Hepatocyte (in vitro differentiated cells): ENCODE measurements around the gene ATAD3B. TPM values are rescaled to one million over a fixed set of nuclear protein-coding genes. Genes with fewer than 3 reads are reported as not detected.

Experiments
- DNase-seq: peaks from one replicate; pipeline ENCODE4 v3.0.0-alpha.2; 2016; ENCODE audit warnings: low spot score
- H2AFZ ChIP-seq: fragments of 200-600 bp; sonication (generic); 2 replicates; pipeline ENCODE4 v1.6.0; 2016; ENCODE audit warnings: antibody characterized with exemption, mild to moderate bottlenecking
- H3K27ac ChIP-seq: fragments of 200-600 bp; sonication (generic); 2 replicates; pipeline ENCODE4 v1.5.1; 2016; ENCODE audit warnings: mild to moderate bottlenecking
- H3K27me3 ChIP-seq: fragments of 200-600 bp; sonication (generic); 2 replicates; pipeline ENCODE4 v1.6.1; 2016
- H3K36me3 ChIP-seq: fragments of 200-600 bp; sonication (generic); replicated peaks from 2 replicates; pipeline ENCODE4 v1.5.1; 2016; ENCODE audit warnings: low read depth; ENCODE audit not compliant: insufficient read depth
- H3K4me1 ChIP-seq: fragments of 200-600 bp; sonication (generic); 2 replicates; pipeline ENCODE4 v1.5.1; 2016; ENCODE audit warnings: mild to moderate bottlenecking, moderate library complexity; ENCODE audit not compliant: insufficient read depth
- H3K4me2 ChIP-seq: fragments of 200-600 bp; sonication (generic); 2 replicates; pipeline ENCODE4 v1.6.0; 2016
- H3K4me3 ChIP-seq: fragments of 200-600 bp; sonication (generic); 2 replicates; pipeline ENCODE4 v1.5.1; 2016; ENCODE audit warnings: mild to moderate bottlenecking
- H3K79me2 ChIP-seq: fragments of 200-600 bp; sonication (generic); 2 replicates; pipeline ENCODE4 v1.6.0; 2017; ENCODE audit warnings: mild to moderate bottlenecking
- H3K9me2 ChIP-seq: fragments of 200-600 bp; sonication (generic); replicated peaks from 2 replicates; pipeline ENCODE4 v1.6.0; 2017; ENCODE audit warnings: mild to moderate bottlenecking; ENCODE audit not compliant: insufficient read depth
- H3K9me3 ChIP-seq: fragments of 200-600 bp; sonication (generic); 2 replicates; pipeline ENCODE4 v1.5.1; 2016; ENCODE audit warnings: low read depth, mild to moderate bottlenecking
- H4K20me1 ChIP-seq: fragments of 200-600 bp; sonication (generic); 2 replicates; pipeline ENCODE4 v1.6.0; 2016; ENCODE audit warnings: mild to moderate bottlenecking; ENCODE audit not compliant: insufficient read depth, poor library complexity, severe bottlenecking
- EZH2 ChIP-seq: fragments of 200-600 bp; sonication (generic); IDR thresholded peaks from 2 replicates; pipeline ENCODE4 v1.6.1; 2016; ENCODE audit warnings: antibody characterized with exemption, mild to moderate bottlenecking, borderline replicate concordance
- EZH2phosphoT487 ChIP-seq: fragments of 200-600 bp; sonication (generic); IDR thresholded peaks from one replicate; pipeline ENCODE4 v1.6.1; 2018; ENCODE audit warnings: antibody characterized with exemption, mild to moderate bottlenecking, low read depth, moderate library complexity; ENCODE audit not compliant: unreplicated experiment, severe bottlenecking
- WGBS: methylation state at CpG from one replicate; pipeline ENCODE4 v1.1.6; 2016; ENCODE audit warnings: low lambda C conversion rate; ENCODE audit errors: missing lambda C conversion rate; 5-methylcytosine and 5-hydroxymethylcytosine counted together
- polyA plus RNA-seq: library from polyadenylated mRNA; unstranded; fragments of >200 nt; fragmentation: Nextera tagmentation; extraction: Ambion mirVana; gene quantifications from 2 replicates; pipeline ENCODE4 v1.2.1, GENCODE V29; 2016
- total RNA-seq: library from RNA; depleted of rRNA; stranded (reverse); fragments of >200 nt; gene quantifications from 2 replicates; pipeline ENCODE4 v1.2.3, GENCODE V29; 2014
- TF ChIP-seq, protein P1 (sequence below): fragments of 200-600 bp; sonication (generic); IDR thresholded peaks from 2 replicates; pipeline ENCODE4 v1.5.1; 2016; ENCODE audit warnings: antibody characterized with exemption, mild to moderate bottlenecking; ENCODE audit not compliant: poor library complexity

The ATAD3B gene
- total and polyA plus RNA-seq, 2 experiments from 2014 or later, result 13.4 to 33.2 TPM

DNA sequence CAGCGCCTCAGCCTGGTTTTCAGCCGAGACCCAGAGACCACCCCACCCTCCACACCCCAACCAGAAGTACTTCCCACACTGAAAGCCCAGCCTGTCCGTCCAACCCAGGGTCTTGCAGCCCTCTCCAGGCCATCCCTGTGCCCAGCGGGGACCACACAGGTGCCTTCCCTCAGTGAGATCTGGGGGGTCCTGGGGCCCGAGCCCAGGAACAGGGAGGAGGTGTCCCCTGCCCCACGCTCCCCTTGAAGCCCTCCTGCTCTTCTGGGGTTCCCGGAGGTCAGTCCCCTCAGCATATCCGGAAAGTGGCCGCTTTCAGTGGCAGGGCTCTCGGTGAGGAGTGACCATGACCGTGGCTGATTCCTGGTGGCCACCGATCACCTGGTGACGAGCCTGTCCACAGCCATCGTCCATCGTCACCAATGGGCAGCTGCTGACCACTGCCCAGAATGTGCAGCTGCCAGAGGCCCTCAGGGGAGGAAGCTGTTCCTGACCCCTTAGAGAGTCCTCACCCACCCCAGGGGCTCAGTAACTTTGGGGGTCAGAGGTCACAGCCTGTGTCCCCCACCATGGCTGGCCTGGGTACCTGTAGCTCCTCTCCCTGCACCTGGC is 65.5 kb downstream of the ATAD3B start:
- H3K9me3 ChIP-seq, result no peaks in the 10 kb centered on the region
- DNase-seq, result no peak
- no peak overlapping the region for H3K4me2 ChIP-seq
- H3K27me3 ChIP-seq, result no peaks in the 10 kb centered on the region
- no peaks in the 10 kb centered on the region for H3K9me2 ChIP-seq
- WGBS, result 91% methylated on average over 11 of the region's 15 CpGs
- no peak overlapping the region for H2AFZ ChIP-seq
- no peaks in the 10 kb centered on the region for H3K36me3 ChIP-seq
- no peak overlapping the region for H3K27ac ChIP-seq
- peaks cover 8% of the 10 kb centered on the region for H4K20me1 ChIP-seq
- H3K79me2 ChIP-seq, result no peaks in the 10 kb centered on the region
- no peak overlapping the region for H3K4me3 ChIP-seq
- peaks cover 4% of the 10 kb centered on the region for H3K4me1 ChIP-seq
- TF ChIP-seq EZH2phosphoT487 (no peak), EZH2 (no peak)
- TF ChIP-seq, protein P1, sequence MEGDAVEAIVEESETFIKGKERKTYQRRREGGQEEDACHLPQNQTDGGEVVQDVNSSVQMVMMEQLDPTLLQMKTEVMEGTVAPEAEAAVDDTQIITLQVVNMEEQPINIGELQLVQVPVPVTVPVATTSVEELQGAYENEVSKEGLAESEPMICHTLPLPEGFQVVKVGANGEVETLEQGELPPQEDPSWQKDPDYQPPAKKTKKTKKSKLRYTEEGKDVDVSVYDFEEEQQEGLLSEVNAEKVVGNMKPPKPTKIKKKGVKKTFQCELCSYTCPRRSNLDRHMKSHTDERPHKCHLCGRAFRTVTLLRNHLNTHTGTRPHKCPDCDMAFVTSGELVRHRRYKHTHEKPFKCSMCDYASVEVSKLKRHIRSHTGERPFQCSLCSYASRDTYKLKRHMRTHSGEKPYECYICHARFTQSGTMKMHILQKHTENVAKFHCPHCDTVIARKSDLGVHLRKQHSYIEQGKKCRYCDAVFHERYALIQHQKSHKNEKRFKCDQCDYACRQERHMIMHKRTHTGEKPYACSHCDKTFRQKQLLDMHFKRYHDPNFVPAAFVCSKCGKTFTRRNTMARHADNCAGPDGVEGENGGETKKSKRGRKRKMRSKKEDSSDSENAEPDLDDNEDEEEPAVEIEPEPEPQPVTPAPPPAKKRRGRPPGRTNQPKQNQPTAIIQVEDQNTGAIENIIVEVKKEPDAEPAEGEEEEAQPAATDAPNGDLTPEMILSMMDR, result no peak

DNA sequence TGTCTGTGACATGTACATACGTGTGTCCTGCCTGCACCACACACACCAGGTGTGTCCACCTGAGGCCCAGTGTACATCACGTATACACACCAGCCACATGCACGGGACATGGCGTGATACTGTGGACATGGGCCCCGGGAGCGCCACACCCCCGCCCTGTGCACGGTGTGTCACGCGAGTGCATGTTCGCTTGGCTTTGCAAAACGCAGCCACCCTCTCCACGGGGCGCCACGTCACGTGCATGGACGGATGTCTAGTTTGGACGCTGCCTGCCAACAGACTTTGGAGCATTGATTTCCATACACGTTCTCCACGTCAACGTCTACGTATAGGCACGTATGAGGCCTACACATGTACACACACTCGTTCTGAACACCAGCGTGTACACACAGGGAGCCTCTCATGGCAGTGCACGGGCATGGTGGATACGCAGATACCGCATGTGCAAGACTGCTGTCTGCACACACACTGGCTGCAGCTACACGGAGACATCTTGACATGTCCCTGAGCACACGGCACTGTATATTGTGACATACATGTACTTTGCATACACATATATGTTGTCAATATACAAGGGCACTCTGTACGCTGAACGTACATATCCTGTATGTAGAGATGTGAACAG is 66.2 kb downstream of the ATAD3B start:
- WGBS, result 97% methylated on average over 32 of the region's 32 CpGs
- no peak overlapping the region for H3K4me2 ChIP-seq
- TF ChIP-seq, protein P1, result no peak
- TF ChIP-seq EZH2, result no peak
- no peak for TF ChIP-seq EZH2phosphoT487

DNA sequence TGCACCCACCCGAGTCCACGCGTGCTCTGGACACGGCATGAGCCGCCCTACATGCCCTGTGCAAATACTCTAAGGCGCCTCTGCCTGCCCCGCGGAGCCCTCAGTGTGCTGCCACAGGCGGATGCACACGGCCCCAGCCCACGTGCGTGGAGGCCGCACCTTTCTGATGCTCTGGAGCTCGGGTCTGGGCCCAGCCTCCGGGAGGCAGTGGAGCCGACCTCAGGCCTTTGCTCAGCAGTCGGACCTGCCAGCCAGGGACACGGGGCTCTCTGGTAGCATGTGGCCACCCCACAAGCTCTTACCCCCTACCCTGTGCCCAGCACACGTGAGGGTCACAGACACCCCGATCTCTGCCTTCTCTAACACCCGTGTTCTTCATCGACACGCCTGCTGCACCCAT is 66.8 kb downstream of the ATAD3B start:
- Histone ChIP-seq H3K9me2 (no peaks in the 10 kb centered on the region), H3K4me2 (no peak overlapping the region), H3K79me2 (no peaks in the 10 kb centered on the region), H3K27ac (no peak overlapping the region), H2AFZ (no peak overlapping the region), H3K27me3 (no peaks in the 10 kb centered on the region), H4K20me1 (peaks cover 8% of the 10 kb centered on the region), H3K9me3 (no peaks in the 10 kb centered on the region), H3K36me3 (no peaks in the 10 kb centered on the region), H3K4me3 (no peak overlapping the region), H3K4me1 (peaks cover 8% of the 10 kb centered on the region)
- no peak for TF ChIP-seq EZH2phosphoT487
- TF ChIP-seq, protein P1, result no peak
- TF ChIP-seq EZH2, result no peak
- DNase-seq, result no peak
- 92% methylated on average over 23 of the region's 23 CpGs for WGBS

More for the DNA sequence above, 66.2 kb downstream of the ATAD3B start:
- Histone ChIP-seq H3K27ac (no peak overlapping the region), H2AFZ (no peak overlapping the region), H3K4me3 (no peak overlapping the region), H3K9me2 (no peaks in the 10 kb centered on the region), H3K4me1 (peaks cover 4% of the 10 kb centered on the region), H4K20me1 (peaks cover 8% of the 10 kb centered on the region), H3K9me3 (no peaks in the 10 kb centered on the region), H3K27me3 (no peaks in the 10 kb centered on the region), H3K36me3 (no peaks in the 10 kb centered on the region), H3K79me2 (no peaks in the 10 kb centered on the region)
- DNase-seq, result no peak
